Measurements from ENCODE around the gene RASGRF1. TPM values are rescaled to one million over a fixed set of nuclear protein-coding genes. Genes with fewer than 3 reads are reported as not detected.

The RASGRF1 gene
- total and polyA plus RNA-seq, 9 of the 15 experiments (the other 6 are each of a cell fraction or from before 2014, with no cell fraction given) = 0.03 to 0.58 (median 0.06) TPM; not detected in 1

DNA sequence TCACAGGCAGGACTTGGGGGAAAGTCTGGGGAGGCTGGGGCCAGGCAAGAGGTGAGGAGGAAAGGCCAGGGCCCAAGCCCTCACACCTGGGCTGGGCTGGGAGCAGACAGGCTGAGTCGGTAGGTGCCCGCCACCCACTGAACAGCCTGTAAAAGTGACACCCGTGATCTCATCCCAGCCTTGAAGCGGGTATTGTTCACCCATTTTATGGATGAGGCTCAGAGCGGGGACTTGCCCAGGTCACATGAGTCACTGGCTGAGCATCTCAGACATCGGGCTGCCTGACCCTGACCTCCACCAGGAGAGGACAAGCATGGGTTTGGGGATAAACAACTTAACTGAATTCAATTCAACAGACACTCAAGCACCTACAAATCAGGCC is 93.7 kb downstream of the RASGRF1 start:
- in situ Hi-C loops (cut with MboI) = no loop called here
- FAIRE-seq = no peak
- WGBS (ENCODE audit: insufficient coverage, low coverage, missing lambda C conversion rate) = 35% methylated on average over 6 of the region's 6 CpGs
- ChIA-PET CTCF (ENCODE audit: low intra/inter-chr PET ratio) (no interaction called here), POLR2A (interaction anchor here (1.2 kb wide), 1 partner anchor 90 kb away, joined by 3 read pairs; no protein-coding TSS in a partner anchor)
- no peak for ATAC-seq
- no peak for TF ChIP-seq CCAR2 (IDR thresholded peaks at IDR 0.05; ENCODE audit: low read depth, low read length)
- TF ChIP-seq TCF3 (CRISPR knock-in tag; IDR thresholded peaks at IDR 0.05) = no peak
- TF ChIP-seq SMARCB1 (IDR thresholded peaks at IDR 0.05; ENCODE audit: insufficient read length, low read depth) = no peak
- TF ChIP-seq GABPA (tag; conservative IDR thresholded peaks at IDR 0.05; ENCODE audit: low read depth) = no peak
- TF ChIP-seq FOXP1 (CRISPR knock-in tag; IDR thresholded peaks at IDR 0.05) = no peak
- TF ChIP-seq WHSC1 (IDR thresholded peaks at IDR 0.05; ENCODE audit: low read length) = no peak
- no peak for TF ChIP-seq SRSF7 (optimal IDR thresholded peaks at IDR 0.05; ENCODE audit: low read depth, low read length)
- H3K27ac ChIP-seq (ENCODE audit: extremely low read depth, low read depth, low read length) = no peak overlapping the region
- DNase-seq (ENCODE audit: extremely low read depth in 1 of 4, low spot score in 3 of 4) = no peak
- no peaks in the 10 kb centered on the region for H3K36me3 ChIP-seq (ENCODE audit: control insufficient read depth, insufficient read depth, low read length)
- peaks cover 2% of the 10 kb centered on the region for H3K9me1 ChIP-seq (ENCODE audit: control insufficient read depth, insufficient read depth, low read length)
- no peak overlapping the region for H3K4me3 ChIP-seq
- no TSS peak for BruUV-seq (replicated peaks)
- no peak overlapping the region for H2AFZ ChIP-seq (ENCODE audit: low read depth, low read length)
- no peaks in the 10 kb centered on the region for H3K79me2 ChIP-seq (ENCODE audit: control insufficient read depth, insufficient read depth, low read length)
- peaks cover 0 to 1% of the 10 kb centered on the region in 2 experiments; a peak in 1 of 5 replicates for H3K4me1 ChIP-seq (replicated peaks in 1 of 2; ENCODE audit: control insufficient read depth in 2 of 2, insufficient read depth in 2 of 2, low read length in 2 of 2)
- no peaks in the 10 kb centered on the region for H3K9me3 ChIP-seq (replicated peaks; ENCODE audit: control insufficient read depth, insufficient read depth, low read depth, low read length)
- H4K20me1 ChIP-seq (replicated peaks; ENCODE audit: control insufficient read depth, insufficient read depth, low read length) = peaks cover 3% of the 10 kb centered on the region; the same call in 1 of the 2 replicates
- H3K9ac ChIP-seq (ENCODE audit: insufficient read depth in 1 of 2, low read depth in 2 of 2, low read length in 2 of 2) = no peak overlapping the region
- intact Hi-C loops (cut with micrococcal nuclease) = no loop called here
- H3K4me2 ChIP-seq (ENCODE audit: insufficient read depth, low read length) = no peak overlapping the region
- peaks cover 14 to 53% of the 10 kb centered on the region in 2 experiments; a peak in 4 of 5 replicates for H3K27me3 ChIP-seq (ENCODE audit: control insufficient read depth in 2 of 2, insufficient read depth in 2 of 2, low read length in 2 of 2)
